ENCODE data around the gene TREM2. TPM values are rescaled to one million over a fixed set of nuclear protein-coding genes. Genes with fewer than 3 reads are reported as not detected.

The TREM2 gene
- total and polyA plus RNA-seq, 2 donors = 1.7 to 7.5 TPM

- no peaks in the 10 kb centered on the region for H3K27me3 ChIP-seq (ENCODE audit: control insufficient read depth in 2 of 2, insufficient read depth in 1 of 2, low read length in 1 of 2)
- H3K4me3 ChIP-seq (ENCODE audit: low read length in 2 of 2) = no peak overlapping the region
- no peaks in the 10 kb centered on the region for H3K4me1 ChIP-seq (ENCODE audit: control insufficient read depth in 2 of 2, insufficient read depth in 2 of 2, low read length in 2 of 2)
- no peak overlapping the region for H3K27ac ChIP-seq (ENCODE audit: low read depth in 1 of 2, low read length in 1 of 2)
- no peaks in the 10 kb centered on the region for H3K9me3 ChIP-seq (ENCODE audit: control insufficient read depth in 2 of 2, insufficient read depth in 1 of 2, low read length in 1 of 2)
- WGBS = 98% methylated on average over 1 of the region's 1 CpG
- no peak for DNase-seq (ENCODE audit: low read depth in 6 of 9, low spot score in 9 of 9)
- H3K36me3 ChIP-seq (ENCODE audit: control insufficient read depth in 2 of 2, insufficient read depth in 2 of 2, low read length in 1 of 2) = no peaks in the 10 kb centered on the region
Measured at GRCh38 chr6:41150671-41151070, 12.2 kb downstream of the TREM2 start.

GRCh38 chr6:41147917-41148316, 15.0 kb downstream of the TREM2 start:
- Histone ChIP-seq H3K27ac (ENCODE audit: low read depth in 1 of 2, low read length in 1 of 2) (no peak overlapping the region), H3K36me3 (ENCODE audit: control insufficient read depth in 2 of 2, insufficient read depth in 2 of 2, low read length in 1 of 2) (no peaks in the 10 kb centered on the region), H3K4me3 (ENCODE audit: low read length in 2 of 2) (no peak overlapping the region), H3K9me3 (ENCODE audit: control insufficient read depth in 2 of 2, insufficient read depth in 1 of 2, low read length in 1 of 2) (no peaks in the 10 kb centered on the region), H3K4me1 (ENCODE audit: control insufficient read depth in 2 of 2, insufficient read depth in 2 of 2, low read length in 2 of 2) (no peaks in the 10 kb centered on the region), H3K27me3 (ENCODE audit: control insufficient read depth in 2 of 2, insufficient read depth in 1 of 2, low read length in 1 of 2) (no peaks in the 10 kb centered on the region)
- WGBS = 97% methylated on average over 1 of the region's 1 CpG
- DNase-seq (ENCODE audit: low read depth in 6 of 9, low spot score in 9 of 9) = no peak

GRCh38 chr6:41136911-41137310, 26.0 kb downstream of the TREM2 start:
- Histone ChIP-seq H3K9me3 (ENCODE audit: control insufficient read depth in 2 of 2, insufficient read depth in 1 of 2, low read length in 1 of 2) (no peaks in the 10 kb centered on the region), H3K27ac (ENCODE audit: low read depth in 1 of 2, low read length in 1 of 2) (no peak overlapping the region), H3K36me3 (ENCODE audit: control insufficient read depth in 2 of 2, insufficient read depth in 2 of 2, low read length in 1 of 2) (no peaks in the 10 kb centered on the region), H3K4me3 (ENCODE audit: low read length in 2 of 2) (no peak overlapping the region), H3K27me3 (ENCODE audit: control insufficient read depth in 2 of 2, insufficient read depth in 1 of 2, low read length in 1 of 2) (no peaks in the 10 kb centered on the region), H3K4me1 (ENCODE audit: control insufficient read depth in 2 of 2, insufficient read depth in 2 of 2, low read length in 2 of 2) (no peaks in the 10 kb centered on the region)
- DNase-seq (ENCODE audit: low read depth in 6 of 9, low spot score in 9 of 9) = no peak

GRCh38 chr6:41135062-41135832, 27.7 kb downstream of the TREM2 start:
- Histone ChIP-seq H3K4me3 (ENCODE audit: low read length in 2 of 2) (no peak overlapping the region), H3K4me1 (ENCODE audit: control insufficient read depth in 2 of 2, insufficient read depth in 2 of 2, low read length in 2 of 2) (no peaks in the 10 kb centered on the region), H3K27ac (ENCODE audit: low read depth in 1 of 2, low read length in 1 of 2) (no peak overlapping the region), H3K27me3 (ENCODE audit: control insufficient read depth in 2 of 2, insufficient read depth in 1 of 2, low read length in 1 of 2) (no peaks in the 10 kb centered on the region), H3K36me3 (ENCODE audit: control insufficient read depth in 2 of 2, insufficient read depth in 2 of 2, low read length in 1 of 2) (no peaks in the 10 kb centered on the region), H3K9me3 (ENCODE audit: control insufficient read depth in 2 of 2, insufficient read depth in 1 of 2, low read length in 1 of 2) (no peaks in the 10 kb centered on the region)
- 97% methylated on average over 3 of the region's 3 CpGs for WGBS
- no peak for DNase-seq (ENCODE audit: low read depth in 6 of 9, low spot score in 9 of 9)

- no peak overlapping the region for H3K4me3 ChIP-seq (ENCODE audit: low read length in 2 of 2)
- no peak for DNase-seq (ENCODE audit: low read depth in 6 of 9, low spot score in 9 of 9)
- no peaks in the 10 kb centered on the region for H3K9me3 ChIP-seq (ENCODE audit: control insufficient read depth in 2 of 2, insufficient read depth in 1 of 2, low read length in 1 of 2)
- no peaks in the 10 kb centered on the region for H3K4me1 ChIP-seq (ENCODE audit: control insufficient read depth in 2 of 2, insufficient read depth in 2 of 2, low read length in 2 of 2)
- H3K27me3 ChIP-seq (ENCODE audit: control insufficient read depth in 2 of 2, insufficient read depth in 1 of 2, low read length in 1 of 2) = no peaks in the 10 kb centered on the region
- WGBS = 17% methylated on average over 2 of the region's 2 CpGs
- no peak overlapping the region for H3K27ac ChIP-seq (ENCODE audit: low read depth in 1 of 2, low read length in 1 of 2)
- no peaks in the 10 kb centered on the region for H3K36me3 ChIP-seq (ENCODE audit: control insufficient read depth in 2 of 2, insufficient read depth in 2 of 2, low read length in 1 of 2)
Measured at GRCh38 chr6:41132254-41132653, 30.7 kb downstream of the TREM2 start.

GRCh38 chr6:41125282-41125681, 37.6 kb downstream of the TREM2 start:
- WGBS = 99% methylated on average over 3 of the region's 3 CpGs

GRCh38 chr6:41122918-41123317, 40.0 kb downstream of the TREM2 start:
- DNase-seq (ENCODE audit: low read depth in 6 of 9, low spot score in 9 of 9) = no peak
- peaks cover 0 to 6% of the 10 kb centered on the region in 2 donors for H3K36me3 ChIP-seq (ENCODE audit: control insufficient read depth in 2 of 2, insufficient read depth in 2 of 2, low read length in 1 of 2)
- 100% methylated on average over 1 of the region's 1 CpG for WGBS

More at GRCh38 chr6:41125282-41125681, 37.6 kb downstream of the TREM2 start:
- Histone ChIP-seq H3K36me3 (ENCODE audit: control insufficient read depth in 2 of 2, insufficient read depth in 2 of 2, low read length in 1 of 2) (peaks cover 0 to 6% of the 10 kb centered on the region in 2 donors), H3K27ac (ENCODE audit: low read depth in 1 of 2, low read length in 1 of 2) (no peak overlapping the region), H3K4me1 (ENCODE audit: control insufficient read depth in 2 of 2, insufficient read depth in 2 of 2, low read length in 2 of 2) (no peaks in the 10 kb centered on the region), H3K4me3 (ENCODE audit: low read length in 2 of 2) (no peak overlapping the region), H3K27me3 (ENCODE audit: control insufficient read depth in 2 of 2, insufficient read depth in 1 of 2, low read length in 1 of 2) (no peaks in the 10 kb centered on the region), H3K9me3 (ENCODE audit: control insufficient read depth in 2 of 2, insufficient read depth in 1 of 2, low read length in 1 of 2) (no peaks in the 10 kb centered on the region)
- no peak for DNase-seq (ENCODE audit: low read depth in 6 of 9, low spot score in 9 of 9)

GRCh38 chr6:41122373-41122772, 40.5 kb downstream of the TREM2 start:
- no peak for DNase-seq (ENCODE audit: low read depth in 6 of 9, low spot score in 9 of 9)
- WGBS = 98% methylated on average over 1 of the region's 1 CpG
- no peaks in the 10 kb centered on the region for H3K9me3 ChIP-seq (ENCODE audit: control insufficient read depth in 2 of 2, insufficient read depth in 1 of 2, low read length in 1 of 2)

More at GRCh38 chr6:41122918-41123317, 40.0 kb downstream of the TREM2 start:
- Histone ChIP-seq H3K4me3 (ENCODE audit: low read length in 2 of 2) (no peak overlapping the region), H3K27me3 (ENCODE audit: control insufficient read depth in 2 of 2, insufficient read depth in 1 of 2, low read length in 1 of 2) (no peaks in the 10 kb centered on the region), H3K27ac (ENCODE audit: low read depth in 1 of 2, low read length in 1 of 2) (no peak overlapping the region), H3K4me1 (ENCODE audit: control insufficient read depth in 2 of 2, insufficient read depth in 2 of 2, low read length in 2 of 2) (no peaks in the 10 kb centered on the region), H3K9me3 (ENCODE audit: control insufficient read depth in 2 of 2, insufficient read depth in 1 of 2, low read length in 1 of 2) (no peaks in the 10 kb centered on the region)

GRCh38 chr6:41120058-41120457, 42.9 kb downstream of the TREM2 start:
- Histone ChIP-seq H3K9me3 (ENCODE audit: control insufficient read depth in 2 of 2, insufficient read depth in 1 of 2, low read length in 1 of 2) (no peaks in the 10 kb centered on the region), H3K36me3 (ENCODE audit: control insufficient read depth in 2 of 2, insufficient read depth in 2 of 2, low read length in 1 of 2) (peaks cover 0 to 6% of the 10 kb centered on the region in 2 donors), H3K27ac (ENCODE audit: low read depth in 1 of 2, low read length in 1 of 2) (no peak overlapping the region), H3K4me1 (ENCODE audit: control insufficient read depth in 2 of 2, insufficient read depth in 2 of 2, low read length in 2 of 2) (no peaks in the 10 kb centered on the region), H3K4me3 (ENCODE audit: low read length in 2 of 2) (no peak overlapping the region), H3K27me3 (ENCODE audit: control insufficient read depth in 2 of 2, insufficient read depth in 1 of 2, low read length in 1 of 2) (no peaks in the 10 kb centered on the region)
- 95% methylated on average over 1 of the region's 1 CpG for WGBS
- no peak for DNase-seq (ENCODE audit: low read depth in 6 of 9, low spot score in 9 of 9)

More at GRCh38 chr6:41122373-41122772, 40.5 kb downstream of the TREM2 start:
- Histone ChIP-seq H3K27me3 (ENCODE audit: control insufficient read depth in 2 of 2, insufficient read depth in 1 of 2, low read length in 1 of 2) (no peaks in the 10 kb centered on the region), H3K27ac (ENCODE audit: low read depth in 1 of 2, low read length in 1 of 2) (no peak overlapping the region), H3K4me3 (ENCODE audit: low read length in 2 of 2) (no peak overlapping the region), H3K36me3 (ENCODE audit: control insufficient read depth in 2 of 2, insufficient read depth in 2 of 2, low read length in 1 of 2) (peaks cover 0 to 6% of the 10 kb centered on the region in 2 donors), H3K4me1 (ENCODE audit: control insufficient read depth in 2 of 2, insufficient read depth in 2 of 2, low read length in 2 of 2) (no peaks in the 10 kb centered on the region)
